AG09309 (cell line): ENCODE results near the gene MN1.

Experiments
- DNase-seq: peaks from one replicate; pipeline ENCODE4 v3.0.0-alpha.2; 2010; ENCODE audit warnings: low read depth
- H3K4me3 ChIP-seq: 2 replicates; pipeline ENCODE4 v1.5.1; 2011; ENCODE audit warnings: mild to moderate bottlenecking, low read depth, low read length, moderate library complexity; ENCODE audit not compliant: control insufficient read depth
- CTCF ChIP-seq: IDR thresholded peaks from 2 replicates; pipeline ENCODE4 v1.5.1; 2011; ENCODE audit warnings: mild to moderate bottlenecking, low read depth, low read length, inconsistent platforms; ENCODE audit not compliant: insufficient read depth, control insufficient read depth; ENCODE audit errors: missing control alignments

The MN1 gene

GRCh38 chr22:27829620-27830019 is 28.1 kb upstream of the MN1 start:
- no peak overlapping the region for H3K4me3 ChIP-seq
- DNase-seq: no peak
- TF ChIP-seq CTCF: no peak

GRCh38 chr22:27827604-27828587 is 26.3 kb upstream of the MN1 start:
- no peak overlapping the region for H3K4me3 ChIP-seq
- no peak for TF ChIP-seq CTCF
- no peak for DNase-seq

- no peak for DNase-seq
- TF ChIP-seq CTCF: peak; percentile 38
- no peak overlapping the region for H3K4me3 ChIP-seq
Observed at GRCh38 chr22:27825174-27825573, 23.6 kb upstream of the MN1 start.

GRCh38 chr22:27823221-27823620 is 21.7 kb upstream of the MN1 start:
- no peak overlapping the region for H3K4me3 ChIP-seq
- no peak for TF ChIP-seq CTCF
- no peak for DNase-seq

GRCh38 chr22:27820896-27821866 is 19.6 kb upstream of the MN1 start:
- no peak for TF ChIP-seq CTCF
- DNase-seq: no peak
- H3K4me3 ChIP-seq: no peak overlapping the region

GRCh38 chr22:27816552-27816951 is 15.0 kb upstream of the MN1 start:
- TF ChIP-seq CTCF: no peak
- DNase-seq: no peak
- no peak overlapping the region for H3K4me3 ChIP-seq
